H1 (cell line): ENCODE data around the gene NRIP3. TPM values are rescaled to one million over a fixed set of nuclear protein-coding genes. Genes with fewer than 3 reads are reported as not detected.

Source experiments
- CTCF ChIA-PET: fragments of 300-600 bp; sonication (Branson Sonifier 250); formaldehyde crosslinking; loops from one replicate; lab custom pipeline; 2021; ENCODE audit not compliant: partially characterized antibody; lab: Charles Lee
- POLR2A ChIA-PET: fragments of 300-600 bp; sonication (Branson Sonifier 250); formaldehyde crosslinking; loops from one replicate; lab custom pipeline; 2021; ENCODE audit warnings: inconsistent platforms; ENCODE audit not compliant: partially characterized antibody; lab: Charles Lee
- DNase-seq, 2 experiments: peaks; one replicate each; pipeline versions ENCODE4 v3.0.0 to v3.0.0-alpha.2; 2010 to 2022; ENCODE audit warnings: low spot score in 2 of 2, low read depth in 1 of 2, mixed read lengths in 1 of 2
- FAIRE-seq: peaks from 2 replicates; lab custom pipeline; 2011; peaks lifted over from hg19 to GRCh38; lab: Jason Lieb, UNC
- H2AFZ ChIP-seq: 2 replicates; pipeline ENCODE4 v1.8.1; 2012; ENCODE audit warnings: low read length, inconsistent platforms
- H2AK5ac ChIP-seq: 2 replicates; pipeline ENCODE4 v1.6.1; 2013; ENCODE audit warnings: low read depth, low read length
- H2BK120ac ChIP-seq: replicated peaks from 2 replicates; pipeline ENCODE3; 2013; ENCODE audit warnings: low read depth, low read length, inconsistent platforms
- H2BK12ac ChIP-seq: 2 replicates; pipeline ENCODE4 v1.6.1; 2013; ENCODE audit warnings: low read depth, low read length
- H2BK15ac ChIP-seq: 2 replicates; pipeline ENCODE4 v1.6.1; 2013; ENCODE audit warnings: low read length
- H2BK20ac ChIP-seq: 2 replicates; pipeline ENCODE4 v1.6.1; 2013; ENCODE audit warnings: low read length
- H2BK5ac ChIP-seq: 2 replicates; pipeline ENCODE4 v1.6.1; 2013; ENCODE audit warnings: low read depth, low read length
- H3K14ac ChIP-seq: 2 replicates; pipeline ENCODE4 v1.6.1; 2013; ENCODE audit warnings: inconsistent platforms; ENCODE audit not compliant: insufficient read length
- H3K18ac ChIP-seq: 2 replicates; pipeline ENCODE4 v1.6.1; 2013; ENCODE audit warnings: low read length; ENCODE audit errors: extremely low read depth
- H3K23ac ChIP-seq: 2 replicates; pipeline ENCODE4 v1.6.1; 2013; ENCODE audit warnings: inconsistent platforms; ENCODE audit not compliant: insufficient read length
- H3K23me2 ChIP-seq: 2 replicates; pipeline ENCODE4 v1.6.1; 2013; ENCODE audit warnings: low read depth, low read length
- H3K27ac ChIP-seq: 2 replicates; pipeline ENCODE4 v1.6.1; 2011; ENCODE audit warnings: low read depth, low read length, inconsistent platforms
- H3K27me3 ChIP-seq, 4 experiments: replicated peaks in 1 of 4; 1 replicate in 1 of 4; 2 replicates in 3 of 4; pipeline versions ENCODE4 v1.6.1 to v1.8.1; 2011 to 2013; ENCODE audit warnings: low read length in 3 of 4, mild to moderate bottlenecking in 3 of 4, inconsistent platforms in 2 of 4, mixed read lengths in 2 of 4, moderate library complexity in 1 of 4; ENCODE audit not compliant: control insufficient read depth in 3 of 4, insufficient read depth in 3 of 4; ENCODE audit errors: extremely low read depth in 1 of 4
- H3K36me3 ChIP-seq, 4 experiments: 2 replicates each; pipeline versions ENCODE4 v1.6.1 to v1.8.1; 2011 to 2013; ENCODE audit warnings: mild to moderate bottlenecking in 4 of 4, low read length in 3 of 4, moderate library complexity in 2 of 4, control low read depth in 1 of 4, inconsistent platforms in 1 of 4; ENCODE audit not compliant: insufficient read depth in 4 of 4, control insufficient read depth in 2 of 4
- H3K4ac ChIP-seq: replicated peaks from 2 replicates; pipeline ENCODE3; 2013; ENCODE audit warnings: low read length, low read depth, mixed read lengths, inconsistent platforms; ENCODE audit not compliant: insufficient read length
- H3K4me1 ChIP-seq, 4 experiments: replicated peaks in 1 of 4; 1 replicate in 1 of 4; 2 replicates in 3 of 4; pipeline versions ENCODE4 v1.6.1 to v1.8.1; 2011 to 2013; ENCODE audit warnings: low read length in 3 of 4, inconsistent platforms in 2 of 4, mixed read lengths in 1 of 4; ENCODE audit not compliant: insufficient read depth in 4 of 4, control insufficient read depth in 3 of 4
- H3K4me2 ChIP-seq, 2 experiments: 2 replicates each; pipeline versions ENCODE4 v1.6.1 to v1.8.1; 2011 to 2013; ENCODE audit warnings: low read depth in 2 of 2, low read length in 2 of 2, control low read depth in 1 of 2, inconsistent platforms in 1 of 2, mild to moderate bottlenecking in 1 of 2; ENCODE audit not compliant: insufficient read depth in 1 of 2
- H3K4me3 ChIP-seq, 4 experiments: fragments of 200-600, 300-600 bp in 1 of 4; sonication (generic), shearing (Covaris generic), sonication (Bioruptor Twin) in 1 of 4; 2 replicates each; pipeline versions ENCODE4 v1.5.1 to v1.8.1; 2011 to 2016; ENCODE audit warnings: low read length in 4 of 4, low read depth in 3 of 4, control low read depth in 2 of 4, inconsistent platforms in 2 of 4, mild to moderate bottlenecking in 2 of 4, mixed read lengths in 1 of 4, moderate library complexity in 1 of 4; ENCODE audit not compliant: insufficient read depth in 2 of 4; ENCODE audit errors: extremely low read depth in 1 of 4
- H3K56ac ChIP-seq: replicated peaks from 2 replicates; pipeline ENCODE3; 2013; ENCODE audit warnings: low read depth, mild to moderate bottlenecking, mixed read lengths, low read length, inconsistent platforms; ENCODE audit not compliant: insufficient read length
- H3K79me1 ChIP-seq: 2 replicates; pipeline ENCODE4 v1.6.1; 2013; ENCODE audit warnings: low read depth, low read length, control low read depth
- H3K79me2 ChIP-seq, 2 experiments: 2 replicates each; pipeline versions ENCODE4 v1.6.1 to v1.8.1; 2012 to 2013; ENCODE audit warnings: low read length in 2 of 2, mild to moderate bottlenecking in 2 of 2, inconsistent platforms in 1 of 2; ENCODE audit not compliant: insufficient read depth in 2 of 2, control insufficient read depth in 1 of 2
- H3K9ac ChIP-seq, 4 experiments: replicated peaks in 1 of 4; 1 replicate in 1 of 4; 2 replicates in 3 of 4; pipeline versions ENCODE4 v1.6.1 to v1.8.1; 2011 to 2013; ENCODE audit warnings: low read depth in 3 of 4, low read length in 3 of 4, control low read depth in 2 of 4, mild to moderate bottlenecking in 2 of 4, moderate library complexity in 2 of 4, inconsistent platforms in 1 of 4; ENCODE audit errors: extremely low read depth in 1 of 4
- H3K9me3 ChIP-seq, 2 experiments: 2 replicates each; pipeline versions ENCODE4 v1.6.1 to v1.8.1; 2012 to 2013; ENCODE audit warnings: mild to moderate bottlenecking in 2 of 2, moderate library complexity in 2 of 2, control low read depth in 1 of 2, inconsistent platforms in 1 of 2, low read depth in 1 of 2, low read length in 1 of 2, mixed read lengths in 1 of 2; ENCODE audit not compliant: insufficient read depth in 2 of 2
- H4K20me1 ChIP-seq, 2 experiments: replicated peaks in 1 of 2; 2 replicates each; pipeline versions ENCODE3 to v1.8.1; 2011 to 2013; ENCODE audit warnings: inconsistent platforms in 2 of 2, low read length in 2 of 2, mild to moderate bottlenecking in 1 of 2; ENCODE audit not compliant: insufficient read depth in 2 of 2, control insufficient read depth in 1 of 2
- H4K5ac ChIP-seq: 2 replicates; pipeline ENCODE4 v1.6.1; 2013; ENCODE audit warnings: low read length, low read depth, mixed read lengths, inconsistent platforms; ENCODE audit not compliant: insufficient read length
- H4K8ac ChIP-seq: 2 replicates; pipeline ENCODE4 v1.8.0; 2013; ENCODE audit warnings: mild to moderate bottlenecking, moderate library complexity, low read length, inconsistent platforms; ENCODE audit not compliant: insufficient read depth; ENCODE audit errors: extremely low read depth
- H4K91ac ChIP-seq: replicated peaks from 2 replicates; pipeline ENCODE3; 2013; ENCODE audit warnings: low read length, mixed read lengths, inconsistent platforms; ENCODE audit not compliant: insufficient read length
- ASH2L ChIP-seq: fragments of 200-600, 300-600 bp; sonication (generic); IDR thresholded peaks from one replicate; pipeline ENCODE4 v1.7.1; 2017; ENCODE audit warnings: low read length
- ATF2 ChIP-seq: IDR thresholded peaks from 2 replicates; pipeline ENCODE4 v1.6.1; 2012; ENCODE audit warnings: low read length, inconsistent platforms
- JUN ChIP-seq: IDR thresholded peaks from 2 replicates; pipeline ENCODE4 v1.6.1; 2011; ENCODE audit warnings: low read depth, mild to moderate bottlenecking, improper control_type of control experiment, low read length
- POLR2AphosphoS5 ChIP-seq: IDR thresholded peaks from 2 replicates; pipeline ENCODE4 v1.6.1; 2011; ENCODE audit warnings: low read depth, low read length
- WGBS, 2 experiments: shearing (Covaris generic) in 1 of 2; methylation state at CpG; one replicate each; pipeline versions ENCODE4 v1.1.6 to v1.1.7; 2013 to 2015; ENCODE audit warnings: low lambda C conversion rate in 2 of 2, mixed read lengths in 2 of 2, inconsistent platforms in 1 of 2, low coverage in 1 of 2, missing lambda C conversion rate in 1 of 2; ENCODE audit not compliant: insufficient replicate concordance in 2 of 2, insufficient coverage in 1 of 2, insufficient read length in 1 of 2; ENCODE audit errors: extremely low coverage in 1 of 2, missing lambda C conversion rate in 1 of 2; 5-methylcytosine and 5-hydroxymethylcytosine counted together
- polyA plus RNA-seq, 7 experiments: library from polyadenylated mRNA; depleted of rRNA in 3 of 7; stranded (reverse) in 5 of 7; unstranded in 2 of 7; fragments of >200 nt in 5 of 7; fragments of 200-250 nt in 2 of 7; gene quantifications; 1 replicate in 5 of 7; 2 replicates in 1 of 7; 4 replicates in 1 of 7; pipeline versions ENCODE4 v1.2.1 to v1.2.3, GENCODE V29; 2011 to 2013; ENCODE audit warnings: missing spikeins in 2 of 7, mixed read lengths in 2 of 7
- total RNA-seq: library from RNA; stranded (reverse); fragmentation: NEBNext Ultra II Directional; extraction: Animal tissue kit (Norgen Biotek cat#: 25700); gene quantifications from 2 replicates; pipeline ENCODE4 v1.2.1, GENCODE V29; 2021

The NRIP3 gene
- total and polyA plus RNA-seq, 2 of the 8 experiments (the other 6 are each of a cell fraction or from before 2014, with no cell fraction given), result 3.9 to 7.1 TPM

DNA sequence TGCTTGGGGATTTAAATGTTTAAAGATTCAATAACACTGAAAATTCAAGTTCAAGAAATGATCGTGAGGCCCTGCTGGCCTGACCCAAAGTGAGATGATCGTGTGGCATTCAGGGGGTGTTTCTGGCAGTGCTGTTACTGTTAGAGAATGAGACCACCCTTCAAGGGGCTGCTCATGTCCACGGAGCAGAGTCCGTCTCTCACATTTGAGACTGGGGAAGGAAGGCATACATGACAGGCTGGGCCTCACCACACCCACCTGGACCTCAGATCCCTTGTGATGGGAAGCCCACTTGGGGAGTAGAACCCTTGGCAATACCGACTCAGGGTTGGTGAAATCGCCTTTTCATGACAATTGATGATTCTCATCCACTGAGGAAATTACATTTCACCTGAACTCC, 16.1 kb upstream of the NRIP3 start:
- FAIRE-seq, result no peak
- no peak for DNase-seq
- 94% methylated on average over 6 of the region's 6 CpGs; no CpG with 5 or more reads in 1 of the 2 experiments for WGBS, 2 experiments
- H3K27me3 ChIP-seq, result no peaks in the 10 kb centered on the region; a peak in 1 of 7 replicates
- no peak overlapping the region for H3K27ac ChIP-seq
- no peaks in the 10 kb centered on the region for H3K36me3 ChIP-seq
- H2AK5ac ChIP-seq, result no peak overlapping the region
- H2BK12ac ChIP-seq, result no peak overlapping the region
- no peak overlapping the region for H3K14ac ChIP-seq
- no peaks in the 10 kb centered on the region for H3K4me1 ChIP-seq
- no peak overlapping the region for H3K56ac ChIP-seq
- no peak overlapping the region for H3K9ac ChIP-seq
- no peak overlapping the region for H2BK20ac ChIP-seq
- no peak overlapping the region for H3K18ac ChIP-seq
- H4K8ac ChIP-seq, result no peak overlapping the region; the same call in 1 of the 2 replicates
- H3K4me2 ChIP-seq, result no peak overlapping the region
- H4K20me1 ChIP-seq, result no peaks in the 10 kb centered on the region
- H2BK120ac ChIP-seq, result no peak overlapping the region
- H2BK5ac ChIP-seq, result no peak overlapping the region
- ChIA-PET POLR2A (no interaction called here), CTCF (interaction anchor here (0.7 to 7.6 kb wide), 5 partner anchors 12 to 76 kb away, joined by 3 to 78 read pairs (median 4); no protein-coding TSS in a partner anchor)
- H3K23ac ChIP-seq, result no peak overlapping the region
- H2BK15ac ChIP-seq, result no peak overlapping the region
- no peak overlapping the region for H4K5ac ChIP-seq
- no peak overlapping the region for H3K4me3 ChIP-seq
- no peaks in the 10 kb centered on the region for H3K9me3 ChIP-seq
- TF ChIP-seq ATF2, result no peak
- no peak for TF ChIP-seq POLR2AphosphoS5
- TF ChIP-seq ASH2L, result no peak
- no peak for TF ChIP-seq JUN
- peaks cover 0 to 4% of the 10 kb centered on the region in 2 experiments; a peak in 1 of 4 replicates for H3K79me2 ChIP-seq
- no peaks in the 10 kb centered on the region for H3K79me1 ChIP-seq
- H3K4ac ChIP-seq, result no peak overlapping the region
- H3K23me2 ChIP-seq, result no peaks in the 10 kb centered on the region
- no peak overlapping the region for H2AFZ ChIP-seq
- H4K91ac ChIP-seq, result no peak overlapping the region
